ENCODE measurements around the gene CLIC6.

CLIC6 gene

DNA sequence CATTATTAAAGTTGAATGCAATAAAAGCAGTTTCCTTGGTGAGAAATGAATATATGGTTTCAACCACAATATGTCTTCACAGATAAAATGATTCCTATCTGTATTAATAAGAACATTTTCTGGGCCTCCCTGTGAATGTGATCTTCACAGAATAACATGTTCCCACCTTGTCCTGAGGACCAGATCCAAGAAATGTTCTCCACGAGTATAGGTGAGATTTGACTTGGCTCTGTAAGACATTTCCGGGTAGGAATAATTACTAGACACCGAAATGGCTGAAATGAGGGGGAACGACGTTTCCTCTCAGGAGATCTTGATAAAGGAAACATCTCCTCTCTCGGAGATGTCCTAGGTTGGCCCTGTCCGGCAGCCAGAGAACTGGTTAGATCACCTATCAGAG is 61.4 kb downstream of the CLIC6 start:
- no peak for DNase-seq

DNA sequence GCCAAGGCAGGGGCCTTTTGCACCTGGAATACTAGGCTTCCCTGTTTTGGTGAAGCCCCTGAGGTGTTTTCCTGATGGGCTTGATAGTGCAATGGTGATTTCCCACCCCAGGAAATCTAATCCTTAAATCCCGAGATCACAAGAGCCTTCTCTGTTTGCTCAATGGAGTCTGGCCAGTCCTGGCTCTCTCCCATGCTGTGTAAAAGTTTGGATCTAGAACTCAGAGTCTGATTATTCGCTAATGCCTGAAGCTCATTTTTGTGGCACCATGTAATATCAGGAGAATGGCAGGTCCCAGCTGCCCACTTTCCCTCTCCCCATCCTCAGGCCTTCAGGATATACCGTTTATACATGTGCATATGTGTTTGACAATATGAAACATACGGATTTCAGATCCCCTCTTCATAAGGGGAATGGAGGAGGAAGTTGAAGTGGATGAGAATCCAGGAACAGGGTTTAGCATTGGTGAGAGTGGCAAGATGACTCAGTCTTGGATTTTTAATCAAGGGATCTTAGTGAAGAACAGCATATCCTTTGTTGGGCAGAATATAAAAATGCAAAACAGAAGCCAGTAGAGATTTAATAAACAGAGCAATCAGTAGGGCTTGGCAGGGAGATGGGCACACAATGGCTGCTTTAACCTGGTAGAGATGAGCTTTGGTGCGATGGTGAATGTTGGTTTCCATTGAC is 62.1 kb downstream of the CLIC6 start:
- DNase-seq = no peak

DNA sequence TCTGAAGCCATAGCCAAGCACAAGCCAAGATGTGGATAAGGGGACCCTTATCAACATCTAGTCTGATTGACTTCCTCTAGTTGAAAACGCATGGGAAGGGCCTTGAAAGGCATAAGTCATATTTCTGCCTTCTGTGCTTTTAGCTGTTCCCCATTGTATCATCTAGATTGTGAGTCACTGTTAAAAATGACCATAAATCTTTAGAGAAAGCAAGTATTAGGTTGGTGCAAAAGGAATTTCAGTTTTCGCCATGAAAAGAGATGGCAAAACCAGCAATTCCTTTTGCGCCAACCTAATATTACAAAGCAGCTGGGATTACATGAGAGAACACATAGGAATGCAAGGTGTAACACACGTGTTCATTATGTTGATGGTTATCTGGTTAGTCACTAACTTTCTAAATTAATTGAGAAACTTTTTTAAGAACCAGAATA is 63.6 kb downstream of the CLIC6 start:
- no peak for DNase-seq

DNA sequence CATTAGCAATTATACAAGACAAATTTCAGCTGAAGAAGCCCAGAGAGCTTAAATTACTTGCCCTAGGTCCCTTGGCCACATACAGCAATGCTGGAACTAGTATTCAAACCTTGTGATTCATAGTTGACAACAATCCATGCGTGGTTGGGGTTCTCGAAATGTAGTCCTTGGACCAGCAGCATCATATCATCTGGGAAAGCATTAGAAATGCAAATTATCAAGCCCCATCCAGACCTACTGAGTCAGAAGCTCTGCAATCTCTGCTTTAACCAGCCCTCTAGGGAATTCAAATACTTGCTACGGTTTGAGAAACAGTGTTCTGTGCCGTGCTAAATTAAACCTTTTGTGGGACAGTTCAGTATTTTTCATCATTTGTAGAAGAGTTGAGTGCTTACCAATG is 65.1 kb downstream of the CLIC6 start:
- DNase-seq = no peak

DNA sequence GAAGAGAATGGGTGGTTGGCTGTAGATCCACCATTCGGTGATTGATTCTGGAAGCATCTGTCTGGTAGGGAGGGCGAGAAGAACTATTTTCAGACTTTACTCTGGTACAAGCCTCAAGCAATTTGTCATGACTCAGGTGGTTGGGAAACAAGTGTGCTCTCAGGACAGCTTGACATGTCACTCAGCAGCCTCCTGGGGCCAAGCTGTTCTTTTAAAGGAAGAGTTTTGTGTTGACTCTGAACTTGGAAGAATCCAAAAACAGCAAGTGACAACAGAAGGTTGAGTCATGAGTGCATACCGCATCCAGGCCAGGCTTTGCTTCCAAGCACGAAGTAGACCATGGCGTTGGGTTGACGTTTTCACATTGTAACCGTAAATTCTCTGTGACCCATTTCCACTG is 65.9 kb downstream of the CLIC6 start:
- no peak for DNase-seq

DNA sequence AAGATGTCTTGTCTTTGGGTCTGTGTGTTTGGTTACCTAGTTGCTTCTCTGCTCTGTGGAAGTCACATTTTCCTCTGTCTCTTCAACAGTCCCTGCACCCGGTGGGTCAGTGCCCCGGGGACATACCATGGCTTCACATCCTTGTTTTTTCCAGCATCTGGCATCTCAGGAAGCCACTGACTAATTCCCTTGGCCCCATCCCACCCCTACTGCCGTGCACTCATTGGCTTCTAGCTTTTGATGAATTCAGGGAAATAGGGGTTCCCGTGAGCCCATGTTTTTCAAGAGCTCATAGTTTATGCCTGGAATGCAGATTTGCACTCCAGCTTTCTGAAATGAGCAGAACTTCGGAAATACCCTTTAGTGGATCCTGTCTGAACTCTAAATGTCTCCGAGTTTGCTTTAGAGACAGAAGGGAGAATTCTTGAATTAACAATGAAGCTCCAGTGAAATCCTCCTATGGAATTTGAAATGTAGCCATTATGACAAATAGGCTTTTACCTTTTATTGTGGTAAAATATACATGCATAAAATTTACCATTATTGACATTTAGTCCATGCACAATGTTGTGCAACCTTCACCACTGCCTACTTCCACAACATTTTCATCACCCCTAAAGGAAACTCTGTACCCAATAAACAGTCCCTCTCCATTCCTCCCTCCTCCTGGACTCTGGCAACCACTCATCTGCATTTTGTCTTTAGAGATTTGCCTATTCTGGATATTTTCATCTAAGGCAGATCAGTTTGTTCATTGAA is 67.5 kb downstream of the CLIC6 start:
- DNase-seq = no peak

DNA sequence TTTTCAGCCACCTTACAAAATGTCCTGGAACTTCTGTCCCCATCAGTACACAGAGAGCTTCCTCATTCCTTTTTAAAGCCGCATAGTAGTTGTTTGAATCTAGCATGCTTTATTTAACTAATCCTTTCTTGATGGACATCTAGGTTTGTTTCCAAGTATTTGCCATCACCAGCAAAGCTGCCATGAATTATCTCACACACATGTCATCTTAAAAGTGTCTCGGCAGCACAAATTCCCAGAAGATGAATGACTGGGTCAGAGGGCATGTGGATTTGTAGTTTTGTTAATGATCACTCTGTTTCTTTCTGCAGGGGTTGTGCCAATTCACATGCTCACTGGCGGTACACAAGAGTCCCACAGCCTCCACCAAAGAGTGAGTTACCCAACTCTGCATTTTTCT is 68.3 kb downstream of the CLIC6 start:
- no peak for DNase-seq

DNA sequence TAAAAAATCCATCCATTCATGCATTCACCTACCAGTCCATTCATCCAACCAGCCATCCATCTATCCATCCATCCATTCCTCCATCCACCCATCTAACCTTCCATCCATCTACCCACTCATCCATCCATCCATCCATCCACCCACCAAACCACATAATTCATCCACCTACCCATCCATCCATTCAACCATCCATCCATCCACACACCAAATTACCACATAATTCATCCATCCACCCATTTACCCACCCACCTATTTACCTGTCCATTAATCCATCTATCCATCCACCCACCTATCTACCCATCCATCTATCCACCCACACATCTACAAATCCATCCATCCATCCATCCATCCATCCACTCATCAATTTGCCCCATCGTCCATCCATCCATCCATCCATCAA is 71.4 kb downstream of the CLIC6 start:
- no peak for DNase-seq

DNA sequence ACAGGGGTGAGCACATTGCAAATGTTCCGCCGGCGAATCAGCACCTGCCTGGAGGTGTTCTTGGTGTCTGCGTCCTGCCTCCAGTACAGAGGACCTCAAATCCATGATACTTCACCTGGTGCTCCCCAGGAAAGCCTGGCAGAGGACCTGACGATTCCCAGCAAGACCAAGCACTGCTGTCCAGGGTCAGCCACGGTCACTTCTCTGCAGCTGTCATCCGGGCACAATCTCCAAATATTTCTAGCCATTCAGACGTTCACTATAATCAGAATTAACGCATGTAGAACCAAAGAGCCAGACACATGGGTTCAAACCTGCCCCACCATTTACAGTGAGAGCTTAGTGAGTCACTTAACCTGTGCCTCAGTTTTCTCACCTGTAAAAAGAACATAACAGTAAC is 74.5 kb downstream of the CLIC6 start:
- no peak for DNase-seq

DNA sequence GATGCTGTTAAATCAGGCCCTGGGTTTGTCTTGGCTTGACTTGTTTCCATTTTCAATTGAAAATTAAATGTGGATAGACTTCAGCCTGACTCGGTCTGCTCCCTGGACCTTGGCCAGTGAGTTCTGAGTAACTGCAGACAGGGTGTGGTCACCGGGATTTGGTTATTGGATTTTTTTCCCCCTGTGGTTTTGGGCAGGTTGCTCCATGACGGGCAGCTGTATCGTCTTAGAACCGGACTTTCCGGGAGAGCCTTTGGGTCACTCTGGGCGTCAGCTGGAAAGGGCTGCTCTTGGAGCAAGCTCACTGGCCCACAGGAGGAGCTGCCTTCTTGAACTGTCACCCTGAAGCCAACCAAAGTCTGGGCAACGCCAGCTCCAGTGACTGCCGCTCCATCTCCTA is 75.0 kb downstream of the CLIC6 start:
- DNase-seq = peak; percentile 11

DNA sequence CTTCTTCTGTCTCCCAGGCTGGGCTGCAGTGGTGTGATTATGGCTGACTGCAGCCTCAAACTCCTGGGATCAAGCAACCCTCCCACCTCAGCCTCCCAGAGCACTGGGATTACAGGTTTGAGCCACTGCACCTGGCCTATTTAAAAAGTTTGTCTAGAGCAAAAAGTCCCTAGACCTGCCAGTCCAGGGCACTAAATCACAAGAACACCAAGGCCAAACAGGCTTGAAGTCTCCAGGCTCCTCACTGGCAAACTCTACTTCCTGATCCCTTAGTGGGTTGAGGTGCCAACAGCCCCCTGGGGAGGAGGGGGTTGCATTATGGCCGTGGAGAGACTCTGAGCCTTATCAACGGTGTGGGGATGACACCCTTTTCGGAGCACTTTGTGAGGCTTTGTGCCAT is 76.0 kb downstream of the CLIC6 start:
- no peak for DNase-seq

DNA sequence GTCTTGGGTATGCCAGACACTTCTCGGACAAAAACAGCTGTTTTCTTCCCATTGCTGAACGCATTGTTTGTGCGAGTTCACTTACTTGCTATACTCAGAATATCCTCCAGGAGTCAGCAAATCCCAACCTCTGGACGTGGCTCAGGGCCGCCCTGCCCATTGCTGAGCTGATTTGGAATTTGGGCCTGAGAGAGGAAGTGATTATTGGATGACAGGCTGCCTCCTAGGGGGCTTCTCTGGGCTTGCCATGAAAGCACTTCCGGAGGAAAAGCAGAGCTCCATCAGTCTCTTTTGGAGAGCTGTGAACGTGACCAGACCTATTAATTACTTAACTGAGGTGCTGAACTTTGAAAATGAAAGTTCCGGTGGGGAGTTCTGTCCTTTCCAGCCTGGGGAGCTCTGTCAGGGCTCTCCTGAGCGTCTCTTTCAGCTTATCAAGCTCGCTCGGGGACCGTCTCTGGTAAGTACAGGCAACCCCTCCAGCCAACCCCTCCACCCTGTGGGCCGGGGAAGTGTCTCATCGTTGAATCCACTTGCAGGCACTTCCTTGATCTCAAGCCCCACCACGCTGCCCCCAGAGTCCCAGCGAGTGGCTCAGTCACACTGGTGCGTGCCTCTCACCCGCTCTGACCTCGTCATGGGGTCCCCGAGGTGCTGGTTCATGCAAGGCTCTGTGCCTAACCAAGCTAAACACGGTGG is 76.9 kb downstream of the CLIC6 start:
- DNase-seq = peak; percentile 86

DNA sequence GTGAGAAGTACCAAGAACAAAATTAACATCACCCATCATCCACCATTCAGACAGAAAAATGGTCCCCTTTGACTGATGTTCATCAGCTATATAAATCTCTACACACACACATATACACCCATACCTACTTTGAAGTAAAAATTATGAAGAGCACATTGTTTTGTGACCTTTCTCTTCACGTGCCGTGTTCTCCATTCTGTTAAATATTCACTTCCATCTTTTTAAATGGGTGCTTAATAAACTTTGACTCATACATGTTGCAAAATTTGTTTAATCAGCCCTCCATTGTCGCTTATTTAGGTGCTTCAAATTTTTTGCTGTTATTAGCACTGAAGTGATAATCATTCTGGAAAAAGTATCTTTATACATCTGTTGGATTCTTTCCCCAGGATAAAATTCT is 80.1 kb downstream of the CLIC6 start:
- DNase-seq = no peak

DNA sequence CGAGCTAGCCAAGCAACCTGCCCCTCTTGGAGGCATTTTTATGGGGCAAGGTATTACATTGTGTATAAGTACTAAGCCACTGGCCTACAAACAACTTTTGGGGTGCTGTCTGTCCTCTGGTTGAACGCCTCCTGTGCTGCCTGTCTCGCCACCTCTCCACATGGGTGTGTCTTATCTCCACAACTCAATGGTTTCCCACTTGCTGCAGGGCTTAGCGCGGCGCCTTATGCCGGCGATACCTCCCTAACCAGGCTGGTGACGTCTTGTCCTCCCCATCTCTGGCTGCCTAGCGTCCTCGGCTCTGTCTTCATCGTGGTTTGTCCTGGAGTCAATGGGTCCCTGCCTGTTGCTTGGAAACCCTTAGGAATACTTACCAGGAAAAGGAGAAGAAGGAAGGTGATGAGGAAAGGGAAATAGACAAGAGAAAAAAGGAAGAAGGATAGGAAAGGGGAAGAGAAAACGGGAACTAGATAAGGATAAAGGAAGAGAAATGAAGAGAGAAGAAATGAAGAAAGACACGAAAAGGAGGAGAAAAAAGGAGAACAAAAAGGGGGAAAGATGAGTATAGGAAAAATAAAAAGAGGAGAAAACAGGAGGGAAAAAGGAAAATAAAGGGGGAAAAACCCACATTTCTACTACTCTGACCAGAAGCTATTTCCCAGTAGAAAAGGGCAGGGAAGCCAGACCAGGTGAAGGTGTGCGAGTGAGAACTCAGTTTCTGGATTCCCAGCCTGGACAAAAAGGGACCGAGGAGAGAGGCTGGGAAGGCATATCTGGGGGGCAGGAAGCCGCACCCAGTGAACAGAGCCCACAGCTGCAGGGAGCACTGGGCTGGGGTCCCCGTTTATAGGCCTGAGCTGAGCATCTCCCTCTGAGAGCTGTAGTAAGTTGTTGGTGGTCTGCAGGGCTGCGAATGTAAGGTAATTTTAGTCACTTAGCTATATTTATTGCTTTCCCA is 86.2 kb downstream of the CLIC6 start:
- DNase-seq = peak; percentile 25

DNA sequence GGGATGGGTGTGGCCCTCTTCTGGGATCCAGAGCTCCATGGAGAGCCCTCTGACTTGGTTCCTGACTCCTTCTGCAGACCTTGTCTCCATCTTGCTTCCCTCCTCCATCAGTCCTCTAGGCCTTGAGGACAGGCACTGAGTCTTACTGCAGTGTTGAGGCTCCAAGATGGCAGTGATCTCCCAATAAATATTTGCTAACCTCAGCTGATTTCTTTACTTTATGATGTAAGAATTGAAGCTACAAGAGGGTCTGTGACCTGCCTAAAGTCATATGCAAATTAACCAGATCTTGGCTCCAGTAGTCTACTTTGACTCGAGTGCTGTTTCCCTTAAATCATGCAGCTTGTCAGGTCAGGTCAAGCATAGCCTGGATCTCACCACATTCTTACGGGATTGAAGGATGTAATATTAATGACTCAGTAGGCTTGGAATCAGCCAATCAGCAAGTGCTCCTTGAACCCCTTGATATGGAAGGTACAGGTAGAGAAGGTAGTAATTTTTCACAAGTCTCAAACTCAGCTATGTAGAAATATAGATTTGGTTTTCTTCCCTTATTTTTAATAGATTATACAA is 93.0 kb downstream of the CLIC6 start:
- no peak for DNase-seq

DNA sequence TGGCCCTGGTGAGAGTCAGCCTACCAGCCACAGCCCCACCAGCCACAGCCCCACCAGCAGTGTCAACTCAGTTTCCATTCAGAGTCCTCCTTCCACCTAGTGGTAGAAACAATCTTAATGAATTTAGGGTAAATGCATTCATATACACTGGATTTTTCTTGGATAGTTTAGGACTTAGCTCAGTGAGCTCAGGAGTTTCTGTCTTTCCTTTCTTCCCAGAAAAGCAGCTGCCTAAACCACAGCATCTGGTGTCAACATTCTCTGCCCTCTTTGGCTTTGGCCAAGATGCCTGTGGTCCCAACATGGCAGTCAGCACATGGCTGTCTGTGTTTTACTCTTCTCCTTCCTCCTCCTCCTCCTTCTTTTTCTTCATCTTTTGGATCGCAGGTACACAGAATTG is 94.0 kb downstream of the CLIC6 start:
- no peak for DNase-seq

DNA sequence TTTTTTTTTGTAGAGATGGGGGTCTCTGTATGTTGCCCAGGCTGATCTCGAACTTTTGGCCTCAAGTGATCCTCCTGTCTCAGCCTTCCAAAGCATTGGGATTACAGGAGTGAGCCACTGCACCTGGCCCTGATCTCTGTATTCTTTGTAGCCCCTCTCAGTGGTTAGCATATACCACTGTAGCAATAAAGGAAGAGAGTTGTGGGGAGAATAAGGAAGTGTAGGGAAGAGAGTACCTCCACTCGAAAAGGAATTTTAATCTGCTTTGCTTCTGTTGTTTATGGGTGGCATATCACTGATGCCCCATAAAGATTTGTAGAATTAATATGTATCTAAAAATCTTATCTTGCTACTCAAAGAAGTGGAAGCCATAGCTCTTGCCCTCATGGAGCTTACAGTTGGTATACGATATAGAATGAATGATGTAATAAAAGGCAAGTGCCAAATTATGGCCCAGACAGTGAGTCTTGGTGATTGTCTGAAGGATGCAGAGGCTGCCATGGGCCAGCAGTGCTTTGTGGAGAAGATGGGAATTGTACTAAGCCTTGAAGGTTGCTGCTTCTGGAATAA is 96.0 kb downstream of the CLIC6 start:
- DNase-seq = no peak

DNA sequence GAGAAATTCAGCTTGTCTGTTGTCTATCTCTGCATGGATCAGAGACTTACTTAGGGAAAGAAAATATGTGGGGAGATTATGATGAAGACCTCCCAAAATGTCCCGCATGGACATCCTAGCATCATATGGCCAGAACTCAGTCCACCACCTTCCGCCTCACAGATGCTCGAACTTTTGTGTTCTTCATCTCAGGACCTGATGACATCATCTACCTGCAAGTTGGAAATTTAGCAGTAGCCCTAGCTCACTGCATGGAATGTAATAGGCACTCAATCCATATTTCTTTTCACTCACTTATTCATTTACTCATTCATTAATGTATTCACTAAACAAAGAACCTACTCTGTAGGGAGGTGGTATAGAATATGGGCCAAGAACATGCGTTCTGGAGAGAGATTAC is 96.8 kb downstream of the CLIC6 start:
- DNase-seq = no peak

DNA sequence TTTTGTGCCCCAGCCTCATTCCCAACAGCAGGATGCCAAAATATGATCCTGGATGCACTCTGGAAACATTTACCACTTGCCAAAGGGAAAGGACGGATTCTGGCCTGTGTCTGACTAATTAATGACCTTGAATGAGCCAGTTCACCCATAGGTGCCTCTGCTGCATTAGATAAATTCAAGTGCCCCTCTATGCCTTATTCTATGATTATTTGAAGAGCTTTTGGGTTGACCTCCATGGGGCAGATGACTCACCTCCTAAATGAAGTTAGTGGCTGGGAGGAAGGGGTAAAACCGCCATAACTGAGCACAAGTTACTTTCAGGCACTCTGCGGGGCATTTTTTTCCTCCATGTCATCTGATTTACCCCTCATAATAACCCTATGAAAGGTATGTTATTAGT is 98.1 kb downstream of the CLIC6 start:
- DNase-seq = no peak

Measured in inflammatory macrophage treated with lipopolysaccharide for 4 hours (primary cell).